HG03442 (cell line): Measurements from ENCODE around the gene F12.
"Not testable (repeated sequence)": the region's sequence is repeated elsewhere in the genome, so short reads cannot be mapped to it uniquely, and the experiment has no call there.

Experiments
- ATAC-seq: cut with Tn5 transposase; IDR thresholded peaks from one replicate; pipeline ENCODE4 v1.9.1; 2021; ENCODE audit warnings: mild to moderate bottlenecking, moderate library complexity; ENCODE audit not compliant: unreplicated experiment

The F12 gene

GRCh38 chr5:177419046-177419445, 9.7 kb upstream of the F12 start:
- ATAC-seq, result no peak

- ATAC-seq, result not testable (repeated sequence)
These were observed 7.7 kb upstream of the F12 start for GRCh38 chr5:177417081-177417480.

GRCh38 chr5:177414481-177414880, 5.1 kb upstream of the F12 start:
- no peak for ATAC-seq

DNA sequence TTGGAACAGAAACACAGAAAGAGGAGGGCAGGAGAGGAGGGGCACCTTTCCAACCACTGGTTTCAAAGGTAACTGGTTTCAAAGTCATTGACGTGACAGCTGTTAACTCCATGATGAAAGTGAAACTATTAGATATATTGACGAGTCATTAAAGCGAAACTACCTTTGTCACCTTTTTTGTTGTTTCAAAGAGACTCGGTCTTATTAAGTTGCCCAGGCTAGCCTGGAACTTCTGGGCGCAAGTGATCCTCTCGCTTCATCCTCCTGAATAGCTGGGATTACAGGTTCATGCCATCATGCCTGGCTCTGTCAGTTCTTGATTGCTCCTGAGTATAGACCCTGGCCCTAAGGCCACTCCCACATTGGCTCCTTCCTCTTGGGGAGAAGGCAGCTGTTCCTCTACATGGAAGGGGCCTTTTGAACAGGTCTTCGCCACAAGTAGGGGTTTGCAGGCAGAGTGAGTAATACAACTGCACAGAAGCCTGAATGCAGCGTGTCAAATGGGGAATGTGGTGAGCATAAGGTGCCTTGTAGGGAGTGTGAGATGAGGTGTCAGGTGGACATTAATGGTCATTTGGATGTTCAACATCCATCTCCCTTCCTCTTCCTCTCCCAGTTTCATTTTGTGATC, 3.4 kb upstream of the F12 start:
- ATAC-seq, result peak; percentile 63

GRCh38 chr5:177410575-177410974, 1.2 kb upstream of the F12 start:
- ATAC-seq, result no peak

GRCh38 chr5:177405805-177406204, 3.6 kb downstream of the F12 start:
- ATAC-seq, result no peak

DNA sequence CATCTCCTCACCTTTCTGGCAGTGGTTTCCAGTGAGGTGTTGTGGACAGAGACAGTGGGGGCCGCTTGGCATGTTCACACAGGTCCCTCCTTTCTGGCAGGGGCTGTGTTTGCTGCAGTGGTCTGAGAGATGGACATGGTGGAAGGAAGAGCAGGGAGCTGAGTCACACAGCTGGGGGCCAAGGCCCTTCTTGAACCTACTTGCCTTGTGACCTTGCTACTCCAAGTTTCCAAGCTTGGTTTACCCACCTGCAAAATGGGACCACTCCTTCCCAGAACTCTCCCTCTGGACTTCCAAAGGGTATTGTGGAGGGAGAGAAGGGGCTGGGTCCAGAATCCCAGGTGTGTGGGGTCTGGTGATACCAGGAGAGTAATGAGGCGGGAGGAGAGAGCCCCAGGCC, 4.1 kb downstream of the F12 start:
- no peak for ATAC-seq

DNA sequence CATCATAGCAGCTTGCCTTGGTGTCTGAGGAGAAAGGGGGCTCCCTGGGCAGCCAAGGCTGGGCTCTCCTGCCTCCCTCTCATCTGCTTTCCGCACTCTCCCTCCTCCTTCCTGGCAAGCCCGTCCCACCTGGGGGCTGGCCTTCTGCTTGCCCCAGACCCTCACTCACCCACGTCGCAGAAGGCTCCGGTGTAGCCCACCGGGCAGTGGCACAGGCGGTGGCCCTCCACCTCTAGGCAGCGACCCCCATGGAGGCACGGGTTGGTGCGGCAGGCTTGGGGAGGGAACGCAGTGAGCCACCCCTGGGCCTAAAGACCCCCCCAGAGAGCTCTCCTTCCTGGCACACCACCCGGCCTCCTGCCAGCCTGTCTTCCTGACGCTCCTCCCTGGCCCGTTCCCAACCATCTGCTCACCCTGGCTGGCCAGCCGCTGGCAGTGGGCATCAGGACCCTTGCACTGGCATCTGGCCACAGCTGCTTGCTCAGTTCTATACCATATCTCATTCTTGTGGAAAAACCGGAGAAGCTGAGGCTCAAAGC, 4.7 kb downstream of the F12 start:
- no peak for ATAC-seq

DNA sequence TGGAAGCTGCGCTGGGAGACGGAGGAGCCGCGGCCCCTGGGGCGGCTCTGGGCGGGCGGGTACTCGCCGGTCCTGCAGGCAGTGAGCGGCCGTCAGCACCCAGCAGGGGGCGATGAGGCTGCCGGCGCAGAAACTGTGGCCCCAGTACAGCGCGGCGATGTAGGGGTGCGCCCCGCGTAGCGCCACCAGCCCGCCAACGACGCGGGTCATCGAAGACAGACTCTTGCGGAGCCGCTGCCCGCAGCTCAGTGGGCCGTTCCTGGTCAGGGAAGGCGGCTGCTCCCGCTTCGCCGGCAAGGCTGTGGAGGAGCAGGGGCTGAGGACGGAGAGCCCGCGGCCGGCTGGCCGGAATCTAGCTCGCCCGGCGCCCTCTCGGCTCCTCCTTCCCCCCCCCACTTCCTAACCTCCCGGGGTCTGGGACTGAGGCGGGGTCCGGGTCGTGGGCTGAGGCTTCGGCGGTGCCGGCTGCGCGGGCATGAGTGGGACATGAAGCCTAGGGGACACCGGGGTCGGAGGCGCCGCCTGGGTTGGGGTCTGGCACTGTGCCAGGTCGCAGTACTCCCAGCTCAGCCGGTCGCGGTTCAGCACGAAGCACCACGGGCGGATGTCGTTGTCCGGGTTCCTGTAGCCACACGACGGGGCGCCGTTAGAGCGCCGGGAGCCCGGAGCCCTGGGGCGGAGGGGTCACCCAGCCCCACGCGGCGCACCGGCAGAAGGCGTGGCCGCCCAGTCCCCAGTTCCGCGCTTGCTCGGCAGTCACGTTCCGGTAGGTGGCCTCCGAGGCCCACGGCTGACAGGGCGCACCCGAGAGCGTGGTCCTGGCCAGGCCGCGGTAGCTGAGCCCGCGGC, 5.3 kb downstream of the F12 start:
- ATAC-seq, result peak; percentile 64

- ATAC-seq, result peak; percentile 13
These were observed 6.1 kb downstream of the F12 start for GRCh38 chr5:177403102-177403791.

GRCh38 chr5:177402271-177403043, 6.9 kb downstream of the F12 start:
- ATAC-seq, result no peak

GRCh38 chr5:177399997-177400868, 9.1 kb downstream of the F12 start, which contains the start of gene PFN3:
Gene PFN3, minus strand, starts transcription at chr5:177400661. Its CDS starts 85 bp downstream, at chr5:177400576.
- no peak for ATAC-seq

DNA sequence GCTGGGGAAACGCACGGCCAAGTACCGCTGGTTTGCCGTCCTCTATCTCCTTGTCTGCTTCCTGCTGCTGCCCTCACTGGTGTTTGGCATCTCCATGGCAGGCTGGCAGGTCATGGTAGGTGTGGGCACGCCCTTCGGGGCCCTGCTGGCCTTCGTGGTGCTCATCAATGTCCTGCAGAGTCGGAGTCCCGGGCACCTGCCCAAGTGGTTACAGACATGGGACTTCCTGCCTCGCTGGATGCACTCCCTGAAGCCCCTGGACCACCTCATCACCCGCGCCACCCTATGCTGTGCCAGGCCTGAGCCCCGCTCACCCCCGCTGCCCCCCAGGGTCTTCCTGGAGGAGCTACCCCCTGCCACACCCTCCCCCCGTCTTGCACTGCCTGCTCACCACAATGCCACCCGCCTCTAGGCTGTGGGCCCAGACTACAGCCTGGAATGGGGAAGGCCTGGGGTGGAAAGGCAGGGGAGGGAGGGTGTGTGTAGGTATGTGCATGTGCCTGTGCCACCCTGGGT, 11.4 kb downstream of the F12 start:
- no peak for ATAC-seq

DNA sequence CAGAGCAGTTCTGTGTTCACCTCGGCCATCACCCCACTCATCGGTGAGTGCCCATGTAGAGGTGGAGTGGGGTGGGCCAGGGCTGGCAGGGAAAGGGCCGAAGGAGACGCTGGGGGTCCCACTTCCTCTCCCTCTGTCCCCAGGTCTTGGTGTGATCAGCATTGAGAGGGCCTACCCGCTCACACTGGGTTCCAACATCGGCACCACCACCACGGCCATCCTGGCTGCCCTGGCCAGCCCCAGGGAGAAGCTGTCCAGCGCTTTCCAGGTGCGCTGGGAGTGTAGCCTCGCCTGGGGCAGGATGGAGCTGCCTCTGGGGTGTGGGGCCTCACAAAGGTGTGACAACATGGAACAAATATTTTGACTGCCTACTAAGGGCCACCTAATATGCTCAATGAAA, 12.6 kb downstream of the F12 start:
- no peak for ATAC-seq

DNA sequence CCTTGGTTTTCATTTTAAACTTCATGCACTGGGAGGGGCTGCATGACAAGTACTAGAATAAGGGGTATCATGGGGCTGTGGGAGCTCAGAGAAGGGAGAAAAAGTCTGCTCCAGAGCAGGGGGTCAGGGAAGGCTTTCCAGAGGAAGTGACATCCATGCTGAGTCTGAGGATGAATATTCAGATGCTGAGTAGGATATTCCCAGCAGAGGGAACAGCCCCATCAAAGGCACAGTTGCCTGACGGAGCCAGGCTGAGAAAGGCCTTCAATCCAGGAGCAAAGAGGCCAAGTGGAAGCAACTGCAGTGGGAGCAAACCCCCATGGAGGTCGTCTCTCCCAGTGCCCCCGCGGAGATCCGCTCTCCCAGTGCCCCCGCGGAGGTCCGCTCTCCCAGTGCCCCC, 13.3 kb downstream of the F12 start:
- no peak for ATAC-seq

- no peak for ATAC-seq
These were observed 15.4 kb downstream of the F12 start for GRCh38 chr5:177393990-177394389.

DNA sequence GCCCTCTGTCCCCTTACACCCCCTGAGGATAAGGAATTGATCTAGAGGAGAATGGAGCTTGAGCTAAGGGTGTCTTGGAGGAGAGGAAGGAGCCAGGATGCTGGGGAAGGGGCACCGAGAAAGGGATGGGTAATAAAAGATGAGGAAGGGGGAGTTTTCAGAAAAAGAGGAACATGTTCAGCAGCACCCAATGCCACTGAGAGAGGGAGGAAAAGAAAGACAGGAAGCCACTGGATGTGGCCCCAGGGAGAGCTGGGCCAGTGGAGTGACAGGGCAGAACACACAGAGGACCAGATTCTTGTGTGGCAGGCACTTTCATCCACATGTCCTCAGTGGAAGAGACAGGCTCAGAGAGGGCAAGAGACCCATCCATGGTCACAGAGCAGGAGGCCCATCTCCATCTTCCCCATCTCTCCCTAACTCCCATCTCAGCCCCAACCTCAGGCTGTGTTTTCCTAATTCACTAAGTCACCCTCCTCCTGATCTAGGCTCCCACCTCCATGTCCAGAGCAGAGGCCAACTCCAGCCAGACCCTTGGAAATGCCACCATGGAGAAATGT, 16.1 kb downstream of the F12 start:
- no peak for ATAC-seq

DNA sequence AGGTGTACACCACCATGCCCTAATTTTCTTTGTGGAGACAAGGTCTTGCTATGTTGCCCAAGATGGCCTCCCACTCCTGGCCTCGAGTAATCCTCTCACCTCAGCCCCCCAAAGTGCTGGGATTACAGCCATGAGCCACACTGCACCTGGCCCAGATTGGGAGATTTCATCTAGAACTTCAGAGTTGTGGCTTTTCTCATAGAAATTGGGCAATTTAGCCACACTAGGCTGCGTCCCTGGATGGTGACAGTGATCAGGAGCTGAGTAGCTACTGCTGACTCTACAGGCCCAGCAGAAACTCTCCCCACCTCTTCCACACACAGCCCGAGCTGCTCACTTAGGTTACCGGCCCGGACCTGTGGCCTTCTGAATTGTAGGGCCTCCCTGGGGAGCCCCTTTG, 16.6 kb downstream of the F12 start:
- no peak for ATAC-seq
